ENCODE results near the gene GABRD.

Gene GABRD

DNA sequence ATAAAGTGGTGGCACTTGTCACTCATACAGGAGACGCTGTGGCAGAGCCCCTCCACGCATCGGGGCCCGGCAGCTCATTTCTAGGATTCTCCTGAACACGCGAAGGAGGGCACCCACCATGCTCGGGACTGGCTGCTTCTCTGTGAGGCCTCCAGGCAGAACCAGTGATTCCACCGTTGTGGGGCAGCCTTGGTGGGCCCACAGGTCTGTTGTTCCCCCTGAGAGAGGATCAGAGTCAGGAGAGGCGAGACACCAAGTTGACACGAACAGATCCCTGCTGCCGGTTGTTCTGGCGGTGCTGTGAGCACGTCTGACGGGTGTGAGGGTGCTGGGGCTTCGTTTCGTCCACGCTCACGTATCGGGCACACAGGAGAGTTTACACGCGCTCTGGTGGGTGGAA is 57.7 kb downstream of the GABRD start:
- WGBS, 2 donors (ENCODE audit: extremely low coverage in 2 of 2, insufficient read length in 2 of 2, insufficient replicate concordance in 1 of 2) = no CpG with 5 or more reads among the region's 21 CpGs
- Histone ChIP-seq H3K18ac (ENCODE audit: low read length) (no peak overlapping the region), H2BK12ac (ENCODE audit: low read length) (peak overlapping the region; percentile 30), H3K4me2 (ENCODE audit: insufficient read depth, low read length, poor library complexity, severe bottlenecking) (no peak overlapping the region), H3K27ac (replicated peaks; ENCODE audit: low read length) (no peak overlapping the region), H4K91ac (ENCODE audit: low read depth, low read length, poor library complexity) (no peak overlapping the region), H3K4me3 (ENCODE audit: low read length in 2 of 2) (no peak overlapping the region), H2AFZ (ENCODE audit: low read length) (no peak overlapping the region), H3K14ac (ENCODE audit: low read length) (peak overlapping the region; percentile 85), H3K27me3 (ENCODE audit: control insufficient read depth in 3 of 3, insufficient read depth in 3 of 3, low read depth in 1 of 3, low read length in 3 of 3) (peaks cover 0 to 47% (median 0%) of the 10 kb centered on the region in 3 experiments), H3K23ac (ENCODE audit: low read depth, low read length, poor library complexity) (no peak overlapping the region), H2BK120ac (ENCODE audit: low read depth, low read length) (no peak overlapping the region), H3K79me1 (ENCODE audit: low read depth, low read length) (peaks cover 22% of the 10 kb centered on the region), H2AK5ac (ENCODE audit: low read depth, low read length) (no peak overlapping the region), H3K4ac (ENCODE audit: low read length) (peak overlapping the region; percentile 27), H2BK5ac (ENCODE audit: low read length) (no peak overlapping the region), H3K4me1 (ENCODE audit: control insufficient read depth in 2 of 2, insufficient read depth in 1 of 2, low read depth in 1 of 2, low read length in 2 of 2) (peaks cover 11 to 25% of the 10 kb centered on the region in 2 donors), H4K8ac (ENCODE audit: low read depth, low read length) (no peak overlapping the region), H2BK15ac (ENCODE audit: low read length) (no peak overlapping the region), H3K9ac (ENCODE audit: low read depth, low read length, poor library complexity) (no peak overlapping the region), H3K36me3 (replicated peaks in 1 of 2; ENCODE audit: control insufficient read depth in 2 of 2, insufficient read depth in 2 of 2, low read length in 2 of 2) (peaks cover 0 to 6% of the 10 kb centered on the region in 2 donors), H3K9me3 (replicated peaks in 1 of 2; ENCODE audit: control insufficient read depth in 2 of 2, insufficient read depth in 1 of 2, low read depth in 1 of 2, low read length in 2 of 2) (peaks cover 17 to 21% of the 10 kb centered on the region in 2 donors)
- DNase-seq (ENCODE audit: low spot score) = no peak

GRCh38 chr1:2078170-2078569 is 59.0 kb downstream of the GABRD start:
- no peak overlapping the region for H3K27ac ChIP-seq (replicated peaks; ENCODE audit: low read length)
- H3K18ac ChIP-seq (ENCODE audit: low read length) = no peak overlapping the region
- no peak overlapping the region for H3K4ac ChIP-seq (ENCODE audit: low read length)
- H3K9me3 ChIP-seq (replicated peaks in 1 of 2; ENCODE audit: control insufficient read depth in 2 of 2, insufficient read depth in 1 of 2, low read depth in 1 of 2, low read length in 2 of 2) = peaks cover 17 to 24% of the 10 kb centered on the region in 2 donors
- no peak overlapping the region for H2BK5ac ChIP-seq (ENCODE audit: low read length)
- H3K14ac ChIP-seq (ENCODE audit: low read length) = no peak overlapping the region
- no peak overlapping the region for H4K91ac ChIP-seq (ENCODE audit: low read depth, low read length, poor library complexity)
- H2AK5ac ChIP-seq (ENCODE audit: low read depth, low read length) = no peak overlapping the region
- no peak overlapping the region for H3K4me2 ChIP-seq (ENCODE audit: insufficient read depth, low read length, poor library complexity, severe bottlenecking)
- H4K8ac ChIP-seq (ENCODE audit: low read depth, low read length) = no peak overlapping the region
- no peak overlapping the region for H3K9ac ChIP-seq (ENCODE audit: low read depth, low read length, poor library complexity)
- no peak for DNase-seq (ENCODE audit: low spot score)
- H3K27me3 ChIP-seq (ENCODE audit: control insufficient read depth in 3 of 3, insufficient read depth in 3 of 3, low read depth in 1 of 3, low read length in 3 of 3) = peaks cover 0 to 38% (median 0%) of the 10 kb centered on the region in 3 experiments
- no peak overlapping the region for H2BK15ac ChIP-seq (ENCODE audit: low read length)
- WGBS, 2 donors (ENCODE audit: extremely low coverage in 2 of 2, insufficient read length in 2 of 2, insufficient replicate concordance in 1 of 2) = no CpG with 5 or more reads among the region's 7 CpGs
- H3K4me1 ChIP-seq (ENCODE audit: control insufficient read depth in 2 of 2, insufficient read depth in 1 of 2, low read depth in 1 of 2, low read length in 2 of 2) = peaks cover 11 to 19% of the 10 kb centered on the region in 2 donors
- H3K79me1 ChIP-seq (ENCODE audit: low read depth, low read length) = peaks cover 23% of the 10 kb centered on the region
- H2AFZ ChIP-seq (ENCODE audit: low read length) = no peak overlapping the region
- H2BK120ac ChIP-seq (ENCODE audit: low read depth, low read length) = no peak overlapping the region
- no peak overlapping the region for H3K23ac ChIP-seq (ENCODE audit: low read depth, low read length, poor library complexity)
- H2BK12ac ChIP-seq (ENCODE audit: low read length) = no peak overlapping the region
- H3K4me3 ChIP-seq (ENCODE audit: low read length in 2 of 2) = no peak overlapping the region
- H3K36me3 ChIP-seq (replicated peaks in 1 of 2; ENCODE audit: control insufficient read depth in 2 of 2, insufficient read depth in 2 of 2, low read length in 2 of 2) = peaks cover 0 to 6% of the 10 kb centered on the region in 2 donors

- no peak overlapping the region for H2AK5ac ChIP-seq (ENCODE audit: low read depth, low read length)
- no peak overlapping the region for H3K27ac ChIP-seq (replicated peaks; ENCODE audit: low read length)
- H3K79me1 ChIP-seq (ENCODE audit: low read depth, low read length) = peaks cover 23% of the 10 kb centered on the region
- H3K9me3 ChIP-seq (replicated peaks in 1 of 2; ENCODE audit: control insufficient read depth in 2 of 2, insufficient read depth in 1 of 2, low read depth in 1 of 2, low read length in 2 of 2) = peaks cover 17 to 24% of the 10 kb centered on the region in 2 donors
- DNase-seq (ENCODE audit: low spot score) = no peak
- peak overlapping the region; percentile 51 for H2BK12ac ChIP-seq (ENCODE audit: low read length)
- no peak overlapping the region for H3K4me2 ChIP-seq (ENCODE audit: insufficient read depth, low read length, poor library complexity, severe bottlenecking)
- peak overlapping the region; percentile 48 for H3K23ac ChIP-seq (ENCODE audit: low read depth, low read length, poor library complexity)
- H3K14ac ChIP-seq (ENCODE audit: low read length) = no peak overlapping the region
- no CpG with 5 or more reads among the region's 28 CpGs for WGBS, 2 donors (ENCODE audit: extremely low coverage in 2 of 2, insufficient read length in 2 of 2, insufficient replicate concordance in 1 of 2)
- peaks cover 0 to 33% (median 0%) of the 10 kb centered on the region in 3 experiments for H3K27me3 ChIP-seq (ENCODE audit: control insufficient read depth in 3 of 3, insufficient read depth in 3 of 3, low read depth in 1 of 3, low read length in 3 of 3)
- no peak overlapping the region for H3K9ac ChIP-seq (ENCODE audit: low read depth, low read length, poor library complexity)
- peak overlapping the region; percentile 69 for H2BK5ac ChIP-seq (ENCODE audit: low read length)
- peak overlapping the region; percentile 53 for H3K18ac ChIP-seq (ENCODE audit: low read length)
- H4K8ac ChIP-seq (ENCODE audit: low read depth, low read length) = no peak overlapping the region
- no peak overlapping the region for H2BK15ac ChIP-seq (ENCODE audit: low read length)
- peaks cover 0 to 6% of the 10 kb centered on the region in 2 donors for H3K36me3 ChIP-seq (replicated peaks in 1 of 2; ENCODE audit: control insufficient read depth in 2 of 2, insufficient read depth in 2 of 2, low read length in 2 of 2)
- H2BK120ac ChIP-seq (ENCODE audit: low read depth, low read length) = no peak overlapping the region
- H2AFZ ChIP-seq (ENCODE audit: low read length) = no peak overlapping the region
- no peak overlapping the region for H3K4me3 ChIP-seq (ENCODE audit: low read length in 2 of 2)
- H4K91ac ChIP-seq (ENCODE audit: low read depth, low read length, poor library complexity) = peak overlapping the region; percentile 47
- peaks cover 0 to 7% of the 10 kb centered on the region in 2 donors for H3K4me1 ChIP-seq (ENCODE audit: control insufficient read depth in 2 of 2, insufficient read depth in 1 of 2, low read depth in 1 of 2, low read length in 2 of 2)
- H3K4ac ChIP-seq (ENCODE audit: low read length) = no peak overlapping the region
Measured at GRCh38 chr1:2079396-2080085, 60.4 kb downstream of the GABRD start.

GRCh38 chr1:2080140-2080539 is 61.0 kb downstream of the GABRD start:
- Histone ChIP-seq H3K79me1 (ENCODE audit: low read depth, low read length) (peaks cover 23% of the 10 kb centered on the region), H3K4me2 (ENCODE audit: insufficient read depth, low read length, poor library complexity, severe bottlenecking) (no peak overlapping the region), H2AFZ (ENCODE audit: low read length) (no peak overlapping the region), H3K18ac (ENCODE audit: low read length) (no peak overlapping the region), H3K4me3 (ENCODE audit: low read length in 2 of 2) (no peak overlapping the region), H3K27me3 (ENCODE audit: control insufficient read depth in 3 of 3, insufficient read depth in 3 of 3, low read depth in 1 of 3, low read length in 3 of 3) (peaks cover 0 to 31% (median 0%) of the 10 kb centered on the region in 3 experiments), H4K91ac (ENCODE audit: low read depth, low read length, poor library complexity) (no peak overlapping the region), H3K4ac (ENCODE audit: low read length) (no peak overlapping the region), H2BK12ac (ENCODE audit: low read length) (no peak overlapping the region), H2BK120ac (ENCODE audit: low read depth, low read length) (no peak overlapping the region), H2AK5ac (ENCODE audit: low read depth, low read length) (no peak overlapping the region), H3K4me1 (ENCODE audit: control insufficient read depth in 2 of 2, insufficient read depth in 1 of 2, low read depth in 1 of 2, low read length in 2 of 2) (peaks cover 0 to 4% of the 10 kb centered on the region in 2 donors), H2BK5ac (ENCODE audit: low read length) (no peak overlapping the region), H3K27ac (replicated peaks; ENCODE audit: low read length) (no peak overlapping the region), H4K8ac (ENCODE audit: low read depth, low read length) (no peak overlapping the region), H3K14ac (ENCODE audit: low read length) (no peak overlapping the region), H3K23ac (ENCODE audit: low read depth, low read length, poor library complexity) (no peak overlapping the region), H3K9ac (ENCODE audit: low read depth, low read length, poor library complexity) (no peak overlapping the region), H2BK15ac (ENCODE audit: low read length) (no peak overlapping the region), H3K36me3 (replicated peaks in 1 of 2; ENCODE audit: control insufficient read depth in 2 of 2, insufficient read depth in 2 of 2, low read length in 2 of 2) (peaks cover 0 to 6% of the 10 kb centered on the region in 2 donors), H3K9me3 (replicated peaks in 1 of 2; ENCODE audit: control insufficient read depth in 2 of 2, insufficient read depth in 1 of 2, low read depth in 1 of 2, low read length in 2 of 2) (peaks cover 17 to 24% of the 10 kb centered on the region in 2 donors)
- no CpG with 5 or more reads among the region's 16 CpGs for WGBS, 2 donors (ENCODE audit: extremely low coverage in 2 of 2, insufficient read length in 2 of 2, insufficient replicate concordance in 1 of 2)
- no peak for DNase-seq (ENCODE audit: low spot score)

Data from neuronal stem cell (in vitro differentiated cells).